ENCODE measurements around the gene RSRP1.
"Not testable (repeated sequence)": the region's sequence is repeated elsewhere in the genome, so short reads cannot be mapped to it uniquely, and the experiment has no call there.

RSRP1 gene

GRCh38 chr1:25247024-25247828 is at the start of gene RSRP1:
Gene RSRP1 (minus strand): TSS chr1:25247454. CDS start chr1:25246963, 491 bp downstream.
- DNase-seq (ENCODE audit: low read depth in 1 of 2, low spot score in 1 of 2) = peak; percentile 99 to 100

GRCh38 chr1:25296501-25296900 is 49.2 kb upstream of the RSRP1 start:
- DNase-seq (ENCODE audit: low read depth in 1 of 2, low spot score in 1 of 2) = not testable (repeated sequence)

- DNase-seq (ENCODE audit: low read depth in 1 of 2, low spot score in 1 of 2) = not testable (repeated sequence)
Observed at GRCh38 chr1:25294889-25295826, 47.9 kb upstream of the RSRP1 start.

GRCh38 chr1:25293426-25293825 is 46.2 kb upstream of the RSRP1 start:
- DNase-seq (ENCODE audit: low read depth in 1 of 2, low spot score in 1 of 2) = not testable (repeated sequence)

- not testable (repeated sequence) for DNase-seq (ENCODE audit: low read depth in 1 of 2, low spot score in 1 of 2)
Observed at GRCh38 chr1:25290043-25290442, 42.8 kb upstream of the RSRP1 start.

GRCh38 chr1:25288573-25289101 is 41.4 kb upstream of the RSRP1 start:
- not testable (repeated sequence) for DNase-seq (ENCODE audit: low read depth in 1 of 2, low spot score in 1 of 2)

GRCh38 chr1:25287164-25287563 is 39.9 kb upstream of the RSRP1 start:
- not testable (repeated sequence) for DNase-seq (ENCODE audit: low read depth in 1 of 2, low spot score in 1 of 2)

- DNase-seq (ENCODE audit: low read depth in 1 of 2, low spot score in 1 of 2) = not testable (repeated sequence)
Observed at GRCh38 chr1:25285862-25286261, 38.6 kb upstream of the RSRP1 start.

- DNase-seq (ENCODE audit: low read depth in 1 of 2, low spot score in 1 of 2) = not testable (repeated sequence)
Observed at GRCh38 chr1:25279693-25280111, 32.4 kb upstream of the RSRP1 start.

GRCh38 chr1:25278790-25279189 is 31.5 kb upstream of the RSRP1 start:
- DNase-seq (ENCODE audit: low read depth in 1 of 2, low spot score in 1 of 2) = not testable (repeated sequence)

- not testable (repeated sequence) for DNase-seq (ENCODE audit: low read depth in 1 of 2, low spot score in 1 of 2)
Observed at GRCh38 chr1:25278358-25278757, 31.1 kb upstream of the RSRP1 start.

GRCh38 chr1:25277295-25277694 is 30.0 kb upstream of the RSRP1 start:
- not testable (repeated sequence) for DNase-seq (ENCODE audit: low read depth in 1 of 2, low spot score in 1 of 2)

GRCh38 chr1:25275648-25276047 is 28.4 kb upstream of the RSRP1 start:
- DNase-seq (ENCODE audit: low read depth in 1 of 2, low spot score in 1 of 2) = not testable (repeated sequence)

- not testable (repeated sequence) for DNase-seq (ENCODE audit: low read depth in 1 of 2, low spot score in 1 of 2)
Observed at GRCh38 chr1:25272238-25272637, 25.0 kb upstream of the RSRP1 start, which contains the start of gene RHD. Gene RHD (plus strand): TSS chr1:25272509. CDS start chr1:25272548, 39 bp downstream.

GRCh38 chr1:25268143-25268760 is 21.0 kb upstream of the RSRP1 start:
- DNase-seq (ENCODE audit: low read depth in 1 of 2, low spot score in 1 of 2) = not testable (repeated sequence)

GRCh38 chr1:25267288-25268142 is 20.3 kb upstream of the RSRP1 start:
- peak; percentile 70 to 92 for DNase-seq (ENCODE audit: low read depth in 1 of 2, low spot score in 1 of 2)

GRCh38 chr1:25266554-25267287 is 19.5 kb upstream of the RSRP1 start:
- not testable (repeated sequence) for DNase-seq (ENCODE audit: low read depth in 1 of 2, low spot score in 1 of 2)

- DNase-seq (ENCODE audit: low read depth in 1 of 2, low spot score in 1 of 2) = not testable (repeated sequence)
Observed at GRCh38 chr1:25260336-25260735, 13.1 kb upstream of the RSRP1 start.

- DNase-seq (ENCODE audit: low read depth in 1 of 2, low spot score in 1 of 2) = not testable (repeated sequence)
Observed at GRCh38 chr1:25259813-25260212, 12.6 kb upstream of the RSRP1 start.

Data from stimulated activated CD4-positive, alpha-beta T cell treated with anti-CD3 and anti-CD28 coated beads, Interleukin-15, amount 100 ng/mL, for 1 hour (primary cell).